ENCODE data around the gene MACROH2A1.

DNA sequence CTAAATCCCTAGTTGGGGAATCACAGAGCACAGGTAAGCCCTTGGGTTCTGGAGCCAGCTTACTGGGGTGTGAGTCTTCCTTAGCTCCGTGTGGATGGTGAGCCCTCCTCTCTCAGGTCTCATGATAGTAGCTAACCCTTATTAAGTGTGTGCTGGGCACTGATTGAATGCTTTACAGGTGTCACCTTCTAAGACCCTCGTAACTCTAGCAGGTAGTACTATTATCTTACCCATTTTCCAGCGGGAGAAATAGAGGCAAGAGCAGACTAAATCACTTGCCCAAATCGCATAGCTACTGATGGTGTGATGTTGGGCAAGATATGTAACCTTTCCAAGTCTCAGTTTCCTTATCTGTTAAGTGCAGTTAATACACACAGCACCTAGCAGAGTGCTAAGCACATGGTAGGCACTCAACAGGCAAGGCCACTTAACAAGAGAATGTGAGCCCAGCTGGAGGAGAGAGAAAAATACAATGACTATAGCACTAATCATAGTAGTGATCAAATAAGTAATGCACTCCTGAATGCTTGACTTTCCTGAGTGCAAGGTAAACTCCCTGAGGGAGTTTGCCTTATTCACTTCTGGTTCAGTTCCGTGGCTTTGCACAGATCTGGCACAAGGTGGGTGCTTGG, 48.4 kb upstream of the MACROH2A1 start, which contains the start of gene DCANP1:
- TF ChIP-seq, protein P1, sequence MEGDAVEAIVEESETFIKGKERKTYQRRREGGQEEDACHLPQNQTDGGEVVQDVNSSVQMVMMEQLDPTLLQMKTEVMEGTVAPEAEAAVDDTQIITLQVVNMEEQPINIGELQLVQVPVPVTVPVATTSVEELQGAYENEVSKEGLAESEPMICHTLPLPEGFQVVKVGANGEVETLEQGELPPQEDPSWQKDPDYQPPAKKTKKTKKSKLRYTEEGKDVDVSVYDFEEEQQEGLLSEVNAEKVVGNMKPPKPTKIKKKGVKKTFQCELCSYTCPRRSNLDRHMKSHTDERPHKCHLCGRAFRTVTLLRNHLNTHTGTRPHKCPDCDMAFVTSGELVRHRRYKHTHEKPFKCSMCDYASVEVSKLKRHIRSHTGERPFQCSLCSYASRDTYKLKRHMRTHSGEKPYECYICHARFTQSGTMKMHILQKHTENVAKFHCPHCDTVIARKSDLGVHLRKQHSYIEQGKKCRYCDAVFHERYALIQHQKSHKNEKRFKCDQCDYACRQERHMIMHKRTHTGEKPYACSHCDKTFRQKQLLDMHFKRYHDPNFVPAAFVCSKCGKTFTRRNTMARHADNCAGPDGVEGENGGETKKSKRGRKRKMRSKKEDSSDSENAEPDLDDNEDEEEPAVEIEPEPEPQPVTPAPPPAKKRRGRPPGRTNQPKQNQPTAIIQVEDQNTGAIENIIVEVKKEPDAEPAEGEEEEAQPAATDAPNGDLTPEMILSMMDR (IDR thresholded peaks at IDR 0.05; ENCODE audit: low read length) = no peak
- TF ChIP-seq EZH2phosphoT487 (IDR thresholded peaks at IDR 0.05; ENCODE audit: low read length) = no peak
